Activated T-cell treated with anti-CD3 and anti-CD28 coated beads, Interleukin-2, amount 50 U/mL, for 4 hours (primary cell): ENCODE results near the gene AKAP6. TPM values are rescaled to one million over a fixed set of nuclear protein-coding genes. Genes with fewer than 3 reads are reported as not detected.

Source experiments
- ATAC-seq, 2 donors: fragments of 200-7000 bp; cut with Tn5 transposase; one replicate each; pipeline ENCODE4 v1.10.0; 2021
- DNase-seq: peaks from one replicate; pipeline ENCODE4 v3.0.0-alpha.2; 2020
- H3K27me3 Mint-ChIP-seq: one replicate; pipeline ENCODE4 v1.8.0; 2021; ENCODE audit warnings: low read depth, mixed read lengths
- H3K36me3 Mint-ChIP-seq: one replicate; pipeline ENCODE4 v1.8.0; 2022; ENCODE audit warnings: mixed read lengths; ENCODE audit not compliant: insufficient read depth
- H3K4me1 Mint-ChIP-seq: one replicate; pipeline ENCODE4 v1.8.0; 2021; ENCODE audit warnings: low read depth, mixed read lengths
- H3K4me3 Mint-ChIP-seq: one replicate; pipeline ENCODE4 v1.8.0; 2021; ENCODE audit warnings: mild to moderate bottlenecking, moderate library complexity, mixed read lengths
- H3K9me3 Mint-ChIP-seq: one replicate; pipeline ENCODE4 v1.8.0; 2021; ENCODE audit warnings: mixed read lengths
- total RNA-seq, 3 donors: library from RNA; stranded (reverse); gene quantifications; one replicate each; pipeline ENCODE4 v1.2.1, GENCODE V29; 2021

AKAP6 gene
- total RNA-seq, 3 donors from 2014 or later: 0.76 to 1.7 (median 1.3) TPM

DNA sequence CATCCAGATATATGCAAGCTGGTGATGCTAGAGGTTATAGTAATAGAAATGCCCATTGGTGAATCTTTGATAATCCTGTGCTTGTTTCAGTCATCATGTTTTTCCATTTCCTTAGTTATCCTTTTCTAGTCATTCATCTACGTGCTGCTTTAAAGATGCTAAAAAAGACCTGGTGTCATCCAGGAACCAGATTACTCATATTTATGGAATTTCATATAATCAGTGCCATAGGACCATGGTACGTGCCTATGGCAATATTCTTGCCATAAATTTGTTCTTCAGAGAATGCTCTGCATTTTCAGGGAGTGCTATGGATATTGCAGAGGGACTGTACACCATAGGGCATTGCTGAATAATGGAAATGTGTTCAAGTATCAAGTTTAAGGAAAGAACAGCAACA is 267.3 kb downstream of the AKAP6 start:
- DNase-seq (no peak), ATAC-seq (no peak)
- Mint-ChIP-seq H3K4me3 (no peak overlapping the region), H3K9me3 (no peaks in the 10 kb centered on the region), H3K36me3 (no peaks in the 10 kb centered on the region), H3K27me3 (no peaks in the 10 kb centered on the region), H3K4me1 (no peaks in the 10 kb centered on the region)

DNA sequence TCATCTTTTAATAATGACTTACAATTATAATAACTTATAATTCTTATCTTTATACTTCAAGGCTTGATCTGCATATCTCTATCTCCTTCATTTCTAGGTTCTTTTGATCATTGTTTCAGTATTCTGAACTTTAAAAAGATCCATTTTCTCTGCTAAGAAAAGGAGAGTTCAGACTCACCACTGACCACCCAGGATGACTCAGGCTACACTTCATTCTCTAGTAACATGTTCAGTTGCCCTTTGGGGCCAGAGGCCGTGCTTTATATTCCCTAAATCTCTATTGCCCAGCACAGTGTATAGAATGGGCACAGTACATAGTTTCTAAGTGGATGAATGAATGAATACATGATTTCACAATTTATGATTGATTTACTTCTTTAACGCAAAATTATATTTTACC is 268.7 kb downstream of the AKAP6 start:
- Mint-ChIP-seq H3K4me3 (no peak overlapping the region), H3K27me3 (no peaks in the 10 kb centered on the region), H3K9me3 (no peaks in the 10 kb centered on the region), H3K4me1 (no peaks in the 10 kb centered on the region), H3K36me3 (no peaks in the 10 kb centered on the region)
- ATAC-seq (no peak), DNase-seq (no peak)

DNA sequence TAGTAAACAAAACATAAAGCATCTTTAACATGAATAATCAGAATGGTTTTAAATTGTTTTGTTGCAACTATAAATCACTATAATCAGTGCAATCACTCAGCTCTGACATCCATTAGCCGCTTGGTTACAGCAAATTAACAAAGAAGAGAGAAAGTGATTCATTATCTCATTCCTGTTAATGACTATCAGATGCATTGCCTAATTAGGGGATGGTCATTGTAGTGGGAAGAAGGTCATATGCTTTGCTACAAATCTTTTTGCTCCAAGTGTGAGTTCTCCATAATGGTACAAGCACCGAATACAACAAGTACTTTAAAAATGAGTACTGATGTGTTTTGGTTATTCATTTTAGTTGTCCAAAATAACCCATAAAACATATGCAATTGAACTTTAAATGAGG is 272.0 kb downstream of the AKAP6 start:
- DNase-seq (no peak), ATAC-seq (no peak)
- Mint-ChIP-seq H3K36me3 (no peaks in the 10 kb centered on the region), H3K4me1 (no peaks in the 10 kb centered on the region), H3K27me3 (no peaks in the 10 kb centered on the region), H3K4me3 (no peak overlapping the region), H3K9me3 (no peaks in the 10 kb centered on the region)

DNA sequence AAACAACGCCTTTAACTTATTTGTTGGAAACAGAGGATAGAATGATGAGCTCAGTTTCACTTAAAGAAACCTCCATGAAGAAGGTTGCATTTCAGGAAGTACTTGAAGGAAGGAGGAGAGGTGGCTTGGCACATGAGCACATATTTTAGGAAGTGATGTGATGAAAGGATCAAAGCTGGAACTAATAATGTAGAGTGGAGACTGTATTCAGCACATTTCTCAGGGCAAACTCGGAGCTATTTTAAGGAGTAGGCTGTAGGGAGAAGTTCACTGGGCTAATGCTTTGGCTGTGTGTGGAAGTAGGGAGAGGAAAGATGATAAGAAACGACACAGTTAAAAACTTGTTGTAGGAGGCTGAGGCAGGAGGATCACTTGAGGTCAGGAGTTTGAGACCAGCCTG is 272.8 kb downstream of the AKAP6 start:
- H3K36me3 Mint-ChIP-seq: no peaks in the 10 kb centered on the region
- H3K4me1 Mint-ChIP-seq: no peaks in the 10 kb centered on the region
- no peaks in the 10 kb centered on the region for H3K27me3 Mint-ChIP-seq
- no peak for DNase-seq
- no peak overlapping the region for H3K4me3 Mint-ChIP-seq
- H3K9me3 Mint-ChIP-seq: no peaks in the 10 kb centered on the region
- ATAC-seq: no peak

DNA sequence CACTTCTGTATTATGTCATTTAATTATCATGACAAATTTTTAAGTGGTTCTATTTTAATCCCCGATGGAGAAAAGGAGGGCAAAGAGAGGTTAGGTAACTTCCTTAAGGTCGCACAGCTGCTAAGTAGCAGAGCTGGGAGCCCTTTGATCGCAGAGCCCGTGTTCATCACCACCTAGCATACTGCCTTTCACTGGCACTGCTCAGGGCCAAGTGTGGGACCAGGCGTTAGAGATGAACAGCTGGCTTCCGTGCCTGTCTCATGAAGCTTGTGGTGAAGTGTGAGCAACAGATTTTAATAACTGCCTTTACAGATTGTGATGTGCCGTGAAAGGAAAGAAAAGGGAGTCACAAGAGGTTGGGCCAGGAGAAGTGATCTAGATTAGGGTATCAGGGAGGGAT is 273.6 kb downstream of the AKAP6 start:
- ATAC-seq (no peak), DNase-seq (no peak)
- Mint-ChIP-seq H3K4me3 (no peak overlapping the region), H3K4me1 (no peaks in the 10 kb centered on the region), H3K27me3 (no peaks in the 10 kb centered on the region), H3K9me3 (no peaks in the 10 kb centered on the region), H3K36me3 (no peaks in the 10 kb centered on the region)

DNA sequence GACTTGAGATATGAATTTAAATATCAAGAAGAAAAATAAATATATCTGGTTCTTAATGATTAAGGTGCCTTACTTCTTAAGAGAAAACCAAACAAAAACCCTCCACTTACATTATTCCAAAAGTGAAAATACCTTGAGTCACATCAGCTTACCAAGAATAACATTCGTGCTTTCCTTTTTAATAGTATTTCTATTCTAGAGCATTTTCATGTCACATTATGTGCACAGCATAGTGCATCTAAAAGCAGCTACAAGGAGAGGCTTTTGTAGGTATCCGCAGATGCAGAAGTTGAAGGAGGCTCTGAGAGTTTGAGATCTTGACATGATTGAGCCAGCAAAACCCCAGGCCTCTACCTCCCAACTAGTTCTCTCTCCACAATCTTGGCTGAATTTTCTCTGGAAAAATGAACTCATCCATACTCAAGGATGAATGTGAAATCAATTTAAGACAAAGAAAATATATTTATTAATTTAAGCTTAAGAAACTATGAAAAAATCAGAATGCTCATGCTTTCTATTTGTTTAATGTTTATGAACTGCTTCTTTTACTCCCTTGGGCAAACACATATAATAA is 275.0 kb downstream of the AKAP6 start:
- ATAC-seq: no peak
- Mint-ChIP-seq H3K9me3 (no peaks in the 10 kb centered on the region), H3K36me3 (no peaks in the 10 kb centered on the region)

DNA sequence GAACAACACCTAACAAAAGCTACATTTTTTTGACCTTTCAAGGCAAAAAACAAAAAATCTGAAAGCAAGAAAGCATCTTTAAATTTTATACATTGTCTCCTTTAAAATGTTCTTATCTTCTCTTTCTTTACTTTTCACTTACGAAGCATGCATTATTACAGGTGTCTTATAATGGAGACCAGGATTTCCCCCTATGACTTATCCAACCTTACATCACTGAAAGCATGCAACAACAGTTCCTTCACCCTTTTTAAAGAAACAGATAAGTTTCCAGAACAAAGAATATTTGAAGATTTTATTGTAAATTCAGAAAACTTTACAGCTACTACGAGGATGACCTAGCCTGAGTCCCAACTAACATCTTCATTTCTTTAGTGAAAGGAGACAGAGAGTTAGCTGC is 277.2 kb downstream of the AKAP6 start:
- ATAC-seq: no peak
- no peaks in the 10 kb centered on the region for H3K27me3 Mint-ChIP-seq
- no peaks in the 10 kb centered on the region for H3K4me1 Mint-ChIP-seq
- H3K9me3 Mint-ChIP-seq: no peaks in the 10 kb centered on the region
- no peak overlapping the region for H3K4me3 Mint-ChIP-seq
- DNase-seq: no peak
- H3K36me3 Mint-ChIP-seq: no peaks in the 10 kb centered on the region

More for the DNA sequence above, 275.0 kb downstream of the AKAP6 start:
- H3K4me1 Mint-ChIP-seq: no peaks in the 10 kb centered on the region
- no peak for DNase-seq
- H3K4me3 Mint-ChIP-seq: no peak overlapping the region
- no peaks in the 10 kb centered on the region for H3K27me3 Mint-ChIP-seq

DNA sequence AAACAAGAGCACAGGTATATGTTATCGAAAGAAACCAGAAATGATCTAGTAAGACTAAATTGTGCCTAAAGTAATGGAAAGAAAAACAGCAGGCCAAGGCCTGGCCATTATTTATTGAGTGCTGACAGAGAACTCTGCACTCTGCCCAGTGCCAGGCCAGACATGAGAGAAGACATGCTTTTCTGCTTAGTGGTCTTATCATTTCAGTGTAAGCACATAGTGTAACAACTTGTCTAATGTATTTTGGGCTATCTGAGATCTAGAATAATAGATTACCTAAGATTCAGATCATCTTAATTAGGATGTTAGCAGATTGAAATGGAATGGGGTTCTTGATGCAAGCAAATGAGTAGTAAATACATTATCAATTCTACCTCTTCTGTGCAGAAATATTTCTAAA is 278.3 kb downstream of the AKAP6 start:
- H3K36me3 Mint-ChIP-seq: no peaks in the 10 kb centered on the region
- ATAC-seq (no peak), DNase-seq (no peak)
- H3K9me3 Mint-ChIP-seq: no peaks in the 10 kb centered on the region
- no peaks in the 10 kb centered on the region for H3K4me1 Mint-ChIP-seq
- H3K4me3 Mint-ChIP-seq: no peak overlapping the region
- H3K27me3 Mint-ChIP-seq: no peaks in the 10 kb centered on the region

DNA sequence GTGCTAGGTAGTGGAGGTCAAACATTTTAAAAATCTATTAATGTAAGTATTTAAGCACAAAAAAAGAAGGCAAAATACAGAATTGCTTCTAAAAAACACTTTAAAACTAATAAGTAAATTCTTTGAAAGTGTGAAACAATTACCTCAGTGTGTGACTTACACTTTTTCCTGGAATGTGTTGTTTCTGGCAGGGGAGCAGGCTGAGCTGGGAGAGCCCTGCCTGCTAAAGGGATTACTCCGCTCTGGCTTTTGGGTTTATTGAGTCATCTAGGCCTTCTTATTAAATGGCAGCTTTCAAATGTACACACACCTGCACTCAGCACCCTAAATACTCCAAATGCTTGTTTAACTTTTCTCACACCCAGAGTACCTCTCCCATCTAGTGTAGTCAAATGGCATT is 279.8 kb downstream of the AKAP6 start:
- DNase-seq: no peak
- H3K4me1 Mint-ChIP-seq: no peaks in the 10 kb centered on the region
- no peaks in the 10 kb centered on the region for H3K27me3 Mint-ChIP-seq
- no peaks in the 10 kb centered on the region for H3K36me3 Mint-ChIP-seq
- H3K4me3 Mint-ChIP-seq: no peak overlapping the region
- H3K9me3 Mint-ChIP-seq: no peaks in the 10 kb centered on the region
- ATAC-seq: no peak

DNA sequence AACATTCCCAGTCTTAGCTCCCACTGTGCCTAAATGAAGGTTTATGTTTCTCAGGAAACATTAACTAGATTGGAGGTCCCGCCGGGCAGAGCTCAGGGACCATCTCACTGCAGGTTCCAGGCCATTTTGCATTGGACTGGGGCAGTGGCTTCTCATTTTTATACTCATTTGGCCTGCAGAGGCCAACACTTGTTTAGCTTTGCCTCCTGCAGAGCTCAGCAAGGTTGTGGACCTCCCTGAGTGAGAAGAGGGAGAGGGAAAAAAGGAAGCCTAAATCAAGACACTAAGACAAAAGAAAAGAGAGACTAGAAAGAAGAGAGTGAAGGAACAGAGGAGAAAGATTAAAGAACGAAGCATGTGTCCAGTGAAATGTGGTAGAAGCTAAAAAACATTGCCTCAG is 280.3 kb downstream of the AKAP6 start:
- no peaks in the 10 kb centered on the region for H3K4me1 Mint-ChIP-seq
- no peak overlapping the region for H3K4me3 Mint-ChIP-seq
- no peaks in the 10 kb centered on the region for H3K9me3 Mint-ChIP-seq
- no peaks in the 10 kb centered on the region for H3K27me3 Mint-ChIP-seq
- DNase-seq (no peak), ATAC-seq (no peak)
- no peaks in the 10 kb centered on the region for H3K36me3 Mint-ChIP-seq

DNA sequence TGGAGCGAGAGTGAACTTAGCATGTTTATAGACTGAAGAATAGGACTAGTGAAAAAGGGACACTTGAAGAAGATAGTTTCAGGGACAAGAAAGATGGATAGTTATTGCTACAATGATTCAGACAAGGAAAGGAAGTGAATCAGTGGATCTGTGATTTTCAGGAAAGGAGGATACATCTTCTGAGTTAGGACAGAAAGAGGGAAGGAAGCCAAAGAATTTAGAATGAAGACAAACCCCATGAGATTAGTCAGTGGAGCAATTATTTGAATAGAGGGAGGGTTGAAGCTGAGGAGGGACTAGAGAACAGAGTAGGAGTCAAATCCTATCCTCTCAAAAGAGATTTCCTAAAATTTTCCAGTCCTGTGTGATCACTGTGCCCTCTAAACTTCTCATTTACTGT is 282.7 kb downstream of the AKAP6 start:
- Mint-ChIP-seq H3K4me1 (no peaks in the 10 kb centered on the region), H3K4me3 (no peak overlapping the region), H3K27me3 (no peaks in the 10 kb centered on the region), H3K36me3 (peaks cover 2% of the 10 kb centered on the region), H3K9me3 (peaks cover 3% of the 10 kb centered on the region)
- DNase-seq: no peak
- ATAC-seq: no peak

DNA sequence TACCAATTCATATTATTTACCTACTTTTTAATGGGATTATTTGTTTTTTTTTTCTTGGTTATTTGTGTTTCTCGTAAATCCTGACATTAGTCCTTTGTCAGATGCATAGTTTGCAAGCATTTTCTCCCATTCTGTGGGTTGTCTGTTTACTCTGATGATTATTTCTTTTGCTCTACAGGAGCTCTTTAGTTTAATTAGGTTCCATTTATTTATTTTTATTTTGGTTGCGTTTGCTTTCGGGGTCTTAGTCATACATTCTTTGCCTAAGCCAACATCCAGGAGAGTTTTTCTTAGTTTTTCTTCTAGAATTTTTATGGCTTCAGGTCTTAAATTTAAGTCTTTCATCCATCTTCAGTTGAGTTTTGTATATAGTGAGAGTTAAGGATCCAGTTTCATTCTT is 289.9 kb downstream of the AKAP6 start:
- Mint-ChIP-seq H3K4me1 (peaks cover 3% of the 10 kb centered on the region), H3K9me3 (peaks cover 13% of the 10 kb centered on the region), H3K36me3 (peaks cover 2% of the 10 kb centered on the region), H3K27me3 (peaks cover 2% of the 10 kb centered on the region), H3K4me3 (no peak overlapping the region)
- ATAC-seq: no peak
- DNase-seq: no peak

DNA sequence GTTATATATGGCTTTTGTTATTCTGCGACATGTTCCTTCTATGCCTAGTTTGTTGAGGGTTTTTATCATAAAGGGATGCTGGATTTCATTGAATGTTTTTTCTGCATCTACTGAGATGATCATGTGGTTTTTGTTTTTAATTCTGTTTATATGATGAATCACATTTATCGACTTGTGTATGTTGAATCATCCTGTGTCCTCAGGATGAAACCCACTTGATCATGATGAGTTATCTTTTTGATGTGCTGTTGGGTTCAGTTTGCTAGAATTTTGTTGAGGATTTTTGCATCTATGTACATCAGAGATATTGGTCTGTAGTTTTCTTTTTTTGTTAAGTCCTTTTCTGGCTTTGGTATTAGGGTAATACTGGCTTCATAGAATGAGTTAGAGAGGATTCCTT is 291.2 kb downstream of the AKAP6 start:
- ATAC-seq (no peak), DNase-seq (no peak)
- Mint-ChIP-seq H3K36me3 (peaks cover 2% of the 10 kb centered on the region), H3K27me3 (peaks cover 2% of the 10 kb centered on the region), H3K9me3 (peaks cover 13% of the 10 kb centered on the region), H3K4me1 (peaks cover 3% of the 10 kb centered on the region), H3K4me3 (no peak overlapping the region)

DNA sequence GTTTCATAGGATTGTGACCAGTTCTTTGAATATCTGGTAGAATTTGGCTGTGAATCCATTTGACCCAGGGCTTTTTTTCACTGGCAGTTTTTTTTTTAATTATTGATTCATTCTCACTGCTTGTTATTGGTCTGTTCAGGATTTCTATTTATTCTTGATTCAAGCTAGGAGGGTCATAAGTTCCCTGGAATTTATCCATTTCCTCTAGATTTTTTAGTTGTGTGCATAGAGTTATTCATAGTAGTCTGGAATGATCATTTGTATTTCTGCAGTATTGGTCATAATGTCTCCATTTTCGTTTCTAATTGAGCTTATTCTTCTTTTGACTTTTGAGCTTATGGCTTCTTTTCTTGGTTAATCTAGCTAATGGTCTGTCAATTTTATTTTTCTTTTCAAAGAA is 291.6 kb downstream of the AKAP6 start:
- Mint-ChIP-seq H3K4me3 (no peak overlapping the region), H3K4me1 (peaks cover 3% of the 10 kb centered on the region), H3K36me3 (peaks cover 2% of the 10 kb centered on the region), H3K9me3 (peaks cover 13% of the 10 kb centered on the region), H3K27me3 (peaks cover 2% of the 10 kb centered on the region)
- ATAC-seq (no peak), DNase-seq (no peak)

DNA sequence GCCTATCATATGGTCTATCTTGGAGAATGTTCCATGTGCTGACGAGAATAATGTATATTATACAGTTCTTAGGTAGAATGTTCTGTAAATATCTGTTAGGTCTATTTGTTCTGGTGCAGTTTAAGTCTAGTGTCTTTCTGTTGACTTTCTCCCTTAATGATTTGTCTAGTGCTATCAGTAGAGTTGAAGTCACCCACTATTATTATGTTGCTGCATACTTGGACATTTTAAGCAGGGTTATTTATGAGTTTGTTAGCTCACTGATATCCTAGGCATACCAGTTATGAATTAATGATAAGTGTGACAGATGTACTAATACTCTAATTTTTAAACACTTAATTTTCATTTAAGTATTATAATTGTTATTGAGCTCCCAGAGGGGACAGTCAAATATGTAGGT is 292.5 kb downstream of the AKAP6 start:
- no peak for ATAC-seq
- Mint-ChIP-seq H3K4me1 (peaks cover 3% of the 10 kb centered on the region), H3K27me3 (peaks cover 2% of the 10 kb centered on the region), H3K36me3 (no peaks in the 10 kb centered on the region), H3K9me3 (peaks cover 12% of the 10 kb centered on the region), H3K4me3 (no peak overlapping the region)
- no peak for DNase-seq

DNA sequence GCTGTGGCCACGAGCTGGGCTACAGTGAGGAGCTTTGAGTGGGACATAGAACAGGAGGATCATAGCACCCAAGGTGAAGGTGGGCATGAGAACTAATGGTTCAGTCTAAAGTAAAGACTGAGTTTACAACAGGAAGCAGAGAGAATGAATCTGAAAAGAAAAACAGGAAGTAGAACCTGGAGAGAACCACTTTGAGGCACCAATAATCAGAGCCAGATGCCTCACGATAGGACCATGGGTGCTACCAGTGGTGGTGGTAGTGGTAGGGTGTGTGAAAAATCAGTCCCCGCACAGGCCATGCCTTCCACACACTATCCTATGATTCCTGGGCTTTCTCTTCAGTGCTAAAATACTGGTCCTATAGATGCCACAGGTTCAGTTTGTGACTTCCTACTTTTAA is 293.6 kb downstream of the AKAP6 start:
- H3K4me1 Mint-ChIP-seq: peaks cover 3% of the 10 kb centered on the region
- peaks cover 12% of the 10 kb centered on the region for H3K9me3 Mint-ChIP-seq
- ATAC-seq (no peak), DNase-seq (no peak)
- H3K27me3 Mint-ChIP-seq: peaks cover 2% of the 10 kb centered on the region
- H3K36me3 Mint-ChIP-seq: no peaks in the 10 kb centered on the region
- H3K4me3 Mint-ChIP-seq: no peak overlapping the region
